B cell (primary cell): ENCODE measurements around the gene OPTN. TPM values are rescaled to one million over a fixed set of nuclear protein-coding genes. Genes with fewer than 3 reads are reported as not detected.

ENCODE experiments used
- ATAC-seq: fragments of 200-7000 bp; cut with Tn5 transposase; one replicate; pipeline ENCODE4 v1.10.0; 2021; ENCODE audit warnings: low read depth, mild to moderate bottlenecking, moderate number of reproducible peaks, moderate library complexity
- CTCF ChIA-PET: fragments of 350-600 bp; sonication (Branson Sonifier 250); formaldehyde crosslinking; loops from one replicate; lab custom pipeline; 2021; ENCODE audit warnings: antibody characterized with exemption, inconsistent platforms; lab: Charles Lee
- POLR2A ChIA-PET: fragments of 350-600 bp; sonication (Branson Sonifier 250); formaldehyde crosslinking; loops from one replicate; lab custom pipeline; 2021; ENCODE audit warnings: antibody characterized with exemption; lab: Charles Lee
- DNase-seq: peaks from one replicate; pipeline ENCODE4 v3.0.0; 2013
- H2AFZ ChIP-seq: 2 replicates; pipeline ENCODE4 v1.6.1; 2012; ENCODE audit warnings: mild to moderate bottlenecking, low read depth, low read length; ENCODE audit not compliant: insufficient read depth, poor library complexity, severe bottlenecking
- H3K27ac ChIP-seq, 2 donors: 1 replicate in 1 of 2; 2 replicates in 1 of 2; pipeline ENCODE4 v1.5.1; 2012 to 2013; ENCODE audit warnings: low read length in 2 of 2, mild to moderate bottlenecking in 2 of 2, moderate library complexity in 1 of 2
- H3K27me3 ChIP-seq, 4 experiments: fragments of 200-600 bp in 1 of 4; sonication (generic) in 1 of 4; replicated peaks in 1 of 4; 1 replicate in 2 of 4; 2 replicates in 2 of 4; pipeline versions ENCODE4 v1.6.1 to v1.7.0; 2013 to 2016; ENCODE audit warnings: low read length in 3 of 4, mild to moderate bottlenecking in 2 of 4, mixed read lengths in 1 of 4, moderate library complexity in 1 of 4; ENCODE audit not compliant: insufficient read depth in 4 of 4, control insufficient read depth in 3 of 4; ENCODE audit errors: control extremely low read depth in 1 of 4
- H3K36me3 ChIP-seq, 2 experiments: replicated peaks in 1 of 2; 1 replicate in 1 of 2; 2 replicates in 1 of 2; pipeline versions ENCODE4 v1.6.1 to v1.7.1; 2013; ENCODE audit warnings: low read length in 1 of 2; ENCODE audit not compliant: insufficient read depth in 2 of 2, control insufficient read depth in 1 of 2; ENCODE audit errors: control extremely low read depth in 1 of 2, extremely low read depth in 1 of 2
- H3K4me1 ChIP-seq, 2 donors: fragments of 200-600 bp in 1 of 2; sonication (generic) in 1 of 2; 1 replicate in 1 of 2; 2 replicates in 1 of 2; pipeline versions ENCODE4 v1.5.1 to v1.6.1; 2013 to 2017; ENCODE audit warnings: low read length in 2 of 2; ENCODE audit not compliant: control insufficient read depth in 2 of 2, insufficient read depth in 2 of 2
- H3K4me2 ChIP-seq: replicated peaks from 2 replicates; pipeline ENCODE3; 2012; ENCODE audit warnings: mild to moderate bottlenecking, low read depth, low read length; ENCODE audit not compliant: poor library complexity, severe bottlenecking
- H3K4me3 ChIP-seq, 5 experiments: fragments of 200-600 bp in 1 of 5; sonication (generic) in 1 of 5; 1 replicate in 3 of 5; 2 replicates in 2 of 5; pipeline versions ENCODE4 v1.5.1 to v1.7.0; 2011 to 2016; ENCODE audit warnings: low read length in 4 of 5, mild to moderate bottlenecking in 4 of 5, low read depth in 2 of 5, control low read depth in 1 of 5, moderate library complexity in 1 of 5; ENCODE audit not compliant: insufficient read depth in 1 of 5; ENCODE audit errors: control extremely low read depth in 1 of 5, extremely low read depth in 1 of 5
- H3K79me2 ChIP-seq: fragments of 200-600 bp; sonication (generic); one replicate; pipeline ENCODE4 v1.6.0; 2016; ENCODE audit warnings: low read length; ENCODE audit not compliant: control insufficient read depth, insufficient read depth
- H3K9ac ChIP-seq: fragments of 200-600 bp; sonication (generic); 2 replicates; pipeline ENCODE4 v1.6.1; 2017; ENCODE audit warnings: mild to moderate bottlenecking, low read length, moderate library complexity
- H3K9me3 ChIP-seq, 3 donors: one replicate each; pipeline versions ENCODE4 v1.6.1 to v1.7.1; 2013; ENCODE audit warnings: low read length in 2 of 3; ENCODE audit not compliant: control insufficient read depth in 2 of 3, insufficient read depth in 1 of 3; ENCODE audit errors: control extremely low read depth in 1 of 3
- H4K20me1 ChIP-seq: 2 replicates; pipeline ENCODE4 v1.6.0; 2012; ENCODE audit warnings: mild to moderate bottlenecking, low read length; ENCODE audit not compliant: insufficient read depth, control insufficient read depth, poor library complexity, severe bottlenecking
- H3K27ac Mint-ChIP-seq: one replicate; pipeline ENCODE4 v1.8.0; 2021; ENCODE audit warnings: mixed read lengths
- H3K27me3 Mint-ChIP-seq: one replicate; pipeline ENCODE4 v1.8.0; 2021; ENCODE audit warnings: mixed read lengths
- H3K4me1 Mint-ChIP-seq: one replicate; pipeline ENCODE4 v1.8.0; 2021; ENCODE audit warnings: mixed read lengths
- H3K4me3 Mint-ChIP-seq: one replicate; pipeline ENCODE4 v1.8.0; 2021; ENCODE audit warnings: mixed read lengths
- H3K9me3 Mint-ChIP-seq: one replicate; pipeline ENCODE4 v1.8.0; 2022; ENCODE audit warnings: mixed read lengths; ENCODE audit not compliant: insufficient read depth
- CTCF ChIP-seq: fragments of 200-600 bp; IDR thresholded peaks from one replicate; pipeline ENCODE4 v1.8.0; 2022; ENCODE audit warnings: antibody characterized with exemption, mild to moderate bottlenecking
- EZH2 ChIP-seq: IDR thresholded peaks from 2 replicates; pipeline ENCODE4 v1.6.1; 2012; ENCODE audit warnings: borderline replicate concordance, low read depth, mild to moderate bottlenecking, moderate library complexity, low read length; ENCODE audit not compliant: insufficient read depth, poor library complexity, severe bottlenecking
- WGBS: methylation state at CpG from one replicate; pipeline ENCODE4 v1.1.5; 2013; ENCODE audit warnings: missing lambda C conversion rate; ENCODE audit not compliant: insufficient coverage; 5-methylcytosine and 5-hydroxymethylcytosine counted together
- intact Hi-C: fragments of 100-400 bp; cut with micrococcal nuclease; formaldehyde crosslinking; loops from one replicate; pipeline ENCODE4 v1.10.0; 2022
- polyA plus RNA-seq: library from polyadenylated mRNA; depleted of rRNA; stranded (reverse); fragments of >200 nt; gene quantifications from 2 replicates; pipeline ENCODE4 v1.2.3, GENCODE V29; 2012
- total RNA-seq, 2 donors: library from RNA; stranded (reverse); fragments of 120-200 nt in 1 of 2; gene quantifications; 1 replicate in 1 of 2; 2 replicates in 1 of 2; pipeline versions ENCODE4 v1.2.3 to v1.2.4, GENCODE V29; 2013 to 2022

OPTN gene
- total and polyA plus RNA-seq, 2 donors (not counting 1 experiment from before 2014, with no cell fraction given), result 5.2 to 42.8 TPM

GRCh38 chr10:13160934-13161856 lies 61.2 kb downstream of the OPTN start, which contains the start of gene MCM10:
TSS of gene MCM10 (plus strand) at chr10:13161558. CDS start at chr10:13164203, 2,645 bp downstream.
- ChIA-PET CTCF (interaction anchor here (0.6 to 4.6 kb wide), 14 partner anchors 10 to 425 kb away, joined by 3 to 41 read pairs (median 3); partner anchors contain the start of genes PHYH and PRPF18), POLR2A (interaction anchor here (1.7 kb wide), 1 partner anchor 141 kb away, joined by 5 read pairs; no protein-coding TSS in a partner anchor)
- no peaks in the 10 kb centered on the region for H3K9me3 ChIP-seq
- H3K36me3 ChIP-seq, result no peaks in the 10 kb centered on the region
- H3K4me2 ChIP-seq, result peak within 1 kb of the TSS; percentile 98
- H4K20me1 ChIP-seq, result no peaks in the 10 kb centered on the region
- intact Hi-C loops, result loop anchor here (1.0 to 5.0 kb wide), 5 partner anchors 62 to 371 kb away; no protein-coding TSS in a partner anchor
- H3K27ac ChIP-seq, result peak within 1 kb of the TSS in 1 of 2 donors; percentile 54
- H3K9ac ChIP-seq, result peak within 1 kb of the TSS; percentile 82
- H3K4me3 Mint-ChIP-seq, result peak within 1 kb of the TSS; percentile 93
- DNase-seq, result peak; percentile 97
- no peaks in the 10 kb centered on the region for H3K27me3 ChIP-seq
- H3K4me3 ChIP-seq, result peak within 1 kb of the TSS; percentile 34 to 82 (median 63)
- TF ChIP-seq EZH2, result no peak
- TF ChIP-seq CTCF, result peak; percentile 89
- peak within 1 kb of the TSS; percentile 93 for H2AFZ ChIP-seq
- ATAC-seq, result peak; percentile 100
- no peaks in the 10 kb centered on the region for H3K9me3 Mint-ChIP-seq
- peaks cover 10 to 12% of the 10 kb centered on the region in 2 donors for H3K4me1 ChIP-seq
- H3K79me2 ChIP-seq, result peaks cover 6% of the 10 kb centered on the region
- H3K27ac Mint-ChIP-seq, result peak within 1 kb of the TSS; percentile 81
- no peaks in the 10 kb centered on the region for H3K27me3 Mint-ChIP-seq
- H3K4me1 Mint-ChIP-seq, result peaks cover 14% of the 10 kb centered on the region
- WGBS, result under 1% methylated on average over 55 of the region's 56 CpGs
